HT1080 (cell line): Measurements from ENCODE around the gene GNAQ. TPM values are rescaled to one million over a fixed set of nuclear protein-coding genes. Genes with fewer than 3 reads are reported as not detected.

ENCODE experiments used
- DNase-seq: peaks from one replicate; pipeline ENCODE4 v3.0.0-alpha.2; 2015; ENCODE audit warnings: low read depth
- total RNA-seq: library from RNA; depleted of rRNA; stranded (reverse); fragments of >200 nt; shearing (Covaris generic); gene quantifications from 2 replicates; pipeline ENCODE4 v1.2.3, GENCODE V29; 2014

Gene GNAQ
- total RNA-seq, 1 experiment from 2014 or later: 14.6 TPM

DNA sequence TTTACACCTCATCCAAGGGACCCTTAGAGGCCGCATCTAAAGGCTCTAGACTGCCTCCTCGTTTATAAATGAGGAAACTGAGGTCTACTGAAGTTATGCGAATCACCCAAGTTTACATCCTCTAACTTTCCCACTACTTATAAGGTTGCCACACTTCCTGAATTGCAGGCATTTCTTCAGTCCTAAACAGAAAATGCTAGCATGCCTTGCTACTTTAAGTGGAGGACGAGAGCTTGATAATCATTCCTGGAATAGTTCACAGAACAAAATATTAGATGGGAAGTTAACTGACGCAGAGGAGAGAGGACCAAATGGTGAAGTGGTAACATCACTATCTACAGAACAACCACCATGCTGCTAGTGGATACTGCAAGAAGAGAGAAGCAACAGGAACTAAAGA is 85.8 kb downstream of the GNAQ start:
- DNase-seq: no peak

DNA sequence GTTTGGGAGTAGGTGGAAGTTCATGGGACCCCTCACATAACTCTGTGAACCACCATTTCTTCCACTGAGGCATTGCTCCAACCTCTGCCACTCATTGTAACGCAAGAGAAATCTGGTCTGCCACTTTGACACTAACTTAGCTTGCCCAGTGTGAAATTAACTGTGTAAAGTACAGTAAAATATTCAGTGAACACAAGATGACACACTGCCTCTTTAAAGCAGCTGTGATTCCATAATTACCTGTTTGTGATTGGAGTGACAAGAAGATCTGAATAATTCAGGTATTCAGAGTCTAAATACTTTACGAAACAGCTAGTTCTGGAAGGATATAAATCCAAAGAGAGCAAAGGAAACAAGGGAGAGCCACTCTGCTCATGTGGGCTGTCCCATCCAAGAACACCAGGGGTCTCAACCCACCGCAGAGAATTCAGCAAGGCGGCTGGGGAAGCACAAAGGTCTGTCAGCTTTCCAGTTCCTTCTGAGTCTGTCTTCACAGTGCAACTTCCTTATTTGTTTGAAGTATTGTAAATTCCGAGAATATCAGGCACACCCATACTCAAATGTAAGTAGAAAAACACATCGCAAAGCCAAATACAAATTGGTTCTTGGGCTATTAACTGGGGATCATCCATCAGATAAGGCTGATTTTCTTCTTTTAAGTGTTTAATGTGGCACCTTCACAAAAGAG is 86.9 kb downstream of the GNAQ start:
- no peak for DNase-seq

DNA sequence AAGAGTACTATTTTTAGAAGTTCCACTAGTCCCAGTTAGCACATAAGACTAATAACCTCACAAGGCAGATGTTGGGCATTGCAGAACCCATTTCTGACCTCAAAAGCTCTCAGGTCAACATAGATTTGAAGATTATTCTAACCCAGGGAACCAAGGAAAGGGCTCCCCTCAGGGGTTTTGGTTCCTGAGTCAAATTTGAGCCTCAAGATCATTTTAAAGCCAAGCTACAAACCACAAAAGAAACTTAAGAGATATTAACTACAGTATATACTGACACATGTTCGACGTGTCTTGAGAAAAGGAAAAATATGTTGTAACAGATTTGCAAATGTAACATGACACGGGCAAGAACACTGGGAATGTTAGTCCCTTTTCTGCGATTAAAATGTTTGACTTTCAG is 88.6 kb downstream of the GNAQ start:
- no peak for DNase-seq

DNA sequence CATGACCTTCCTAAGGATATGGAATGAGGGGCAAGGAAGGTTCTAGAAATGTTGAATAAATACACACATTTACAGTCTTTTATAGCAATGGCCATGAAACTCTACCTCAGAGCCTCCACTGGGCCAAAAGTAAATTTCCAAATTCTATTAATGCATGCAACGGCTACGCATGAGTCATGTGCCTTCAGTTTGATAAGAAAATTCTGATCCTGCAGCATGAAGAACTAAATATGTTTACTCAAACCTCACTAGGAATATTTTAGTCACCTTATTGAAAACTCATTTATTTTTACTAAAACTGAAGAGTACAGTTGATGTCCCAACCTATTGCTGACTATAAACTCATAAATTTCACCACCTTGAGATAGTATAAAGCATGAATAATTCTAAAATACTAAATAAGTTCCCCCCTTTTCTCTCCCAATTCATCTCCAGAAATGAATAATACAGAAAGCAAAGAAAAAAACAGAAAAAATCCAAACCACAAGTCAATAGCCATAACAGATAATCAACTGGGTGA is 92.4 kb downstream of the GNAQ start:
- no peak for DNase-seq

DNA sequence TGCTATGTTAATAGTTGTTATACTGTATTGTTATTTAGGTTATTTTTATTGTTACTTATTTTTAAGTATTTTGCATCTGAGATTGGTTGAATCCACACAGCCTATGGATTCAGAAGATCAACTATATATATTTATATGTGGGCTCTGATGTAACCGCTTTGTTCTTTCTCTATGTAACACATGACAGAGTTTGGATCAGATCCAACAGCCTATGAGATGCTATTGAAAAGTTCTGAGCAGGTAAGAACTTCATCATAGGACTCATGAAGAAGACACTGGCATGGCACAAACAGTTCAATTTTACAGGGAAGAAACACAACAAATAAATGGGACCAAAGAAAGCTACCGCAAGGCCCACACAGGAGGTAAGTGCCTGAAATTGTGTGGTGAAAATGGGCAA is 93.4 kb downstream of the GNAQ start:
- no peak for DNase-seq

DNA sequence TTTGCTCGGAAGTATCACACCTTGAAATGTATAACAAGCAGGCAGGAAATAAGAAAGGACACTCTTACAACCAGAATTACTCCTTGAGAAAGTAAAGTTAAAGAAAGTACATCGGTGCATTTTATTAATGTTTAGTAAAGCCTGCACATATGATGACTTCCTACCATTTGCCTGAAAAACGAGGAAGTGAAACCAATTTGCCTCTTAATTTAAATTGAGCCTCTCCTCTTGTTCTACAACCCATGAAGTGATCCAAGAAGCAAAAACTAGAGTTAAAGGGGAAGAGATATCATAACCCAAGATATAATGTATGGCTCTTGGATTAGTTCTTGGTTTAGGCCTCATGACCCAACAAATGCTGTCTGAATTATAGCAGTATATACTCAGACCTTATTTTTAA is 95.6 kb downstream of the GNAQ start:
- DNase-seq: no peak

DNA sequence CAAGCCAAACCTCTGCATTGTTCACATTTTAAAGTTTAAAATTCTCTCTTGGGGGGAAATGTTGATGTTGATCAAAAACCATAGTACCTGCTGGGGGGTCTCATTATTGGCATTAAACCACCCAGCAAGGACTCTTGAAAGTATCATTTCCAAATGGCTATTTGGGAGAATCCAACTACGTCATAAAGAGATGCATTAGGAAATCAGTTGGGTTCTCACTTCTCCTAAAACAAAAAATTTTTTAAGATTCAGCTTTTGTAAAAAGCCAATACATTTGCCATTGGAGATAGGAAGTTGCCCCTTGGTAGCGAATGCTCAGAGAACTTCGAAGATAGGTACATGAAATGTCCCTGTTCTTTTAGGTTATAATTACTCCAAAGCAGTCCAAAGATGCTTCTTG is 96.4 kb downstream of the GNAQ start:
- no peak for DNase-seq

DNA sequence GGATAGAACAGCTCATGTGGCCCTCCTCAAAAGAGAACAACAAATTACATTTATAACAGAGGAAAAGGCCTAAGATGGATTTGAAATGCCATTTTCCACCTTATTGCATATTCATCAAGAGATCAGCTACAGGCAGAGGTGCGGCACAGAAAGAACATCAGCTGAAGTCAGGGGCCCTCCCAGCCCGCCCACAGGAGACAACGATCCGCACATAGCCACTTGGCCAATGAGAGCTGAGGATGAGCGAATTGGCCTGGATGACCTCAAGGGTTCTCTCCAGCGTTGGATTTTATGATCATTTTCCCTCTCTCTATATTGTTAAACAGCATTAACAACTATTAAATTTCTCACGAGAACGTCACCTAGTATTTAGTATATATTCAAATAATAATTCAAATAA is 97.6 kb downstream of the GNAQ start:
- no peak for DNase-seq

DNA sequence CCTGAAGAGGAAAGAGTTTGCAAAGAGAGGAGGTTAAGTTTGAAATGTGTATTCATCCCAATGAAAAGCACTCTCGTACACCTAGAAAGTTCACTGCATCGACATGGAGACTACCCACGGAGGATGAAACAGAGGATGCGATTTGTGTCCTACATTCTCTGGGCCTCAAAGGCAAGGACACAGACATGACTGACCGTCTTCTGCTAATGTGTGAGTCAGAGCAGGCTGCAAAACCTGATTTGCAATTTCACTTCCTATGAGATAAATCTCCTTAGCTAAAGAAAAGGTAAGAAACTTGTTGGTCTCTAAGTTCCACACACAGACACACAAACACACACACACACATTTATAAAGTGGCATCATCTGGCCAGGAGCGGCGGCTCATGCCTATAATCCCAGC is 98.6 kb downstream of the GNAQ start:
- no peak for DNase-seq

DNA sequence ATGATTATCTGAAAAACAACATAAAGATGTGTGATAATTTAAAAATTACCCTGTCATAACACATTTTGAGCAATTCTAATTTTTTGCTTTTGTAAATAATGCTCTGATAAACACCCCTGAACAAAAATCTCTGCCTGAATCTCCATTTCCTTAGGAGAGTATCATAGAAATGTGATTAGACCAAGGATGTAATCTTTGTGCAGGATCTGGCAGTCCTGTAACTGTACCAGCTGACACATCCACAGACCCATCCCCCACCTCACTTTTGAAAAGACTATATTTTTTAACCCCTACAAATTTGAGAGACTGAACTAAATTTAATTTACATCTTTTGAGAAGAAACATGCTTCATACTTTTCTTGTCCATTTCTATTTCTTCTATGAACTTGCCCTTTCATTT is 101.7 kb downstream of the GNAQ start:
- no peak for DNase-seq

DNA sequence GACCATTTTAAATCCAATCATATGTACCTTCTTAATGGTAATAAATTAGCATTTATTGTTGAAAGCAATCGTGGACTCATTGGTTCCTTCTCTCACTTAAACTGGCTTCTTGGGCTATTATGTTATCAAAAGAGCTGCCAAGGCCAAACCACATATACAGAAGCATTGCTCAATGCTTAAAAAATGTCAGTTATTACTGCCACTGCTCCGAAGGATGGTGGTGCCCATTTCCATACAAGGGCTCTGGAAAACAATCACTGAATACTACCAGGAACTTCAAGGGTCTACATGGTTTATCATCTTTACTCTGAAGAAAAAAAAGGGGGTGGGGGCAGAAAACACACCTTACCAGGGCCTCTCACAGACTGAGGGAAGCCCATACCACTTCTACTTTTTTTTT is 104.3 kb downstream of the GNAQ start:
- DNase-seq: peak; percentile 35

DNA sequence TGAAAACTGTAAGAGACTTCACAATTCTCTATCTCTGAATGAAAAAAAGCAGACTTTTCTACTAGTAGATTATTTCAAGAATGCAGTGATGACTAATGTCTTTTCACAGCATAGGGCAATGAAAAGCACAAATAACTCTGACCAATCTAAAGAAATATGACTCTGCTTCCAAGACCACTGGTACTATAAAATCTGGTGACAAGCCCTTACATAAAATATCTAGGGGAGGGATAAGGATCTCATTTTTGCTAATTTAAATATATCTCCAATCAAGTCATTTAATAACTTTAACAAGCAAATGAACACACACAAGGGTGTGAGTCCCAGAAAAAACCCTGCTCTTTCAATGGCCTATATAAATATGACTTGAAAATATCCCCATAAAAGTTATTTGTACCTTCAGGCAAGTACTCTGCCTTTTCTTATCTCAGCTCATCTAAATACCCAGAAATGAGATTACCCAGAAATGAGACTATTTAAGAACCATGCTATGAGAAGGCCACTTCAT is 105.2 kb downstream of the GNAQ start:
- DNase-seq: peak; percentile 78

DNA sequence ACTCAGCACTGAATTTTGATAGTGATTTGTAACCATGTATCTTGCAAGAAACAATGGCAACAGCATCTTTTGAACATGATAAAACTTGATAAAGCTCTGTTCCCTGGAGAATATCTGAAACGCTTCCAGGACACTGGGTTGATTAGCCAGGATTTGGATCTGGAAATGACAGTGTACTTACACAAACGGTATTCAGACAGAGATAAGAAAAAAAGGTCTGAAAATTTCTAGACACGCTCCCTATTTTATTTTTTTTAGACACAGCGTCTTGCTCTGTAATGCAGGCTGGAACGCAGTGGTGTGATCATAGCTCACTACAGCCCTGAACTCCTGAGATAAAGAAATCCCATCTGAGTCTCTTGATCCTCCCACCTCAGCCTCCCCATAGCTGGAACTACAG is 109.0 kb downstream of the GNAQ start:
- DNase-seq: no peak

DNA sequence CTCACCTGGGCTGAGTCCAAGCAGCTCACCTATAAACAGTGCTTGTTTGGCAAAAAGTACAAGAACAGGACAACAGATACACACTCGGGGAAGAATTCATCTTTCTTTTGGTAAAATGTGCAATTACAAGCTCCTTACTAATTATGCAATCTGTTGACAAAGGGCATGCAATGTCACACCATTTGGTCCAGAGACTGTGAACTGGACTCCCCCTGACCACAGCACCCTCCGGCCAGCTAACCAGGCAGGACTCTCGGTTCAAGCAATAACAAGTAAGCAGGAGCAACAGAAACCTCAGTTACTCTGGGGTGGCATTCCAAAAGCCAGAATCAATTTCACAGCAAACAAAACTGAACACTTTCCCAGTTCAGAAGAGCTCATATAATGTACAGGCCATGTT is 113.8 kb downstream of the GNAQ start:
- no peak for DNase-seq

DNA sequence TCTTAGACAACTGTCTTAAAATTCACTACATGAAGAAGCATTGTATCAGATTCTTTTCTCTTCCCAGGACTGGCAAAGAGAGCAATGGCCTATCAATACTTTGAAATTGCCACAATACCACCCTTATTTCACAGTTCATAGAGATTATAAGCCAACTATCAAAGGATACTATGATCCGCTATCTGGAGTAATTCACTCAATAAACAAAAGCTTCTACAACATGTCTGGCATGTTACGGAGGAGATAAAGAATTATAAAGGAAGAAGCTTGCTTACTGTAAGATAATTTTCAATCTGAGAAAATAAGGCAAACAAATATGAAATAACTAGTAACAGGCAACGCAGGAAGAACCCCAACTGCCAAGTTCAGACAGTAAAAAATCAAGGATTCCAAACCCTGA is 114.8 kb downstream of the GNAQ start:
- DNase-seq: no peak

DNA sequence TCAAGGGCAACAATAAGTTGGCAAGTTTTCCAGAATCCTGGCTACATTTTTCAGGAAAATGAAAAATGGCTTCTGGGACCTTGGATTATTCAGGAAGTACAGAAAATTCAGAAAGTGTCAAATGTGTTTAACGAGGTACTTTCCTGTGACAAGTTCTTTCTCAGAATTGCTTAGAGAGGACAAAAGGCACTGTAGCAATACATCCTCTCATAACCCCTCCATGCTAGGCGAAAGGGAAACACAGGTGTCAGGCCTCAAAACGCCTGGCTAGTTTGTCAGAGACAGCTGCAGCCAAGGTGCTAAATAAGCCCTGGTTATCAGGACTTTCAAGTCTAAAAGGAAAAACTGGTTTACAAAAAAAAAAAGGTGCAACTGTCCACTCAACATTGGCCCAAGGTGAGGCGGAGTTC is 115.2 kb downstream of the GNAQ start:
- DNase-seq: no peak

DNA sequence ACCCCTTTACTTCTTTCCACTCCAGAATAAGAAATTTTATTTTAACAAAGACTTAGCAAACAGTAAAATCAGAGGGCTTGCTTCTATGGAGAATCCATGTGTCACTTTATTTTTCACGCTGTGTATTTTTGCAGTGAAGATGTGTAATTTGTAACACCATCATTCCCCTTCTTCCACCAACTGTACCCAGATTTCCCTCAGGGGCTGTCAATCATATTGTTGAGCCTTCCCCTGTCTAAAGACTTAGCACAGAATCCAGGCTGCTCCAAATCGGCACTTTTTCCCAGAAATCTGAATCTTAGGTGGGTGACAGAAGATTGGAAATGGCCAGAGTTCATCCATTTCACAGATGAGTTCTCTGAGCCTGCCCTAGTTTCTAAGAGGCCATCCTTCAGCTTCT is 115.9 kb downstream of the GNAQ start:
- DNase-seq: no peak

DNA sequence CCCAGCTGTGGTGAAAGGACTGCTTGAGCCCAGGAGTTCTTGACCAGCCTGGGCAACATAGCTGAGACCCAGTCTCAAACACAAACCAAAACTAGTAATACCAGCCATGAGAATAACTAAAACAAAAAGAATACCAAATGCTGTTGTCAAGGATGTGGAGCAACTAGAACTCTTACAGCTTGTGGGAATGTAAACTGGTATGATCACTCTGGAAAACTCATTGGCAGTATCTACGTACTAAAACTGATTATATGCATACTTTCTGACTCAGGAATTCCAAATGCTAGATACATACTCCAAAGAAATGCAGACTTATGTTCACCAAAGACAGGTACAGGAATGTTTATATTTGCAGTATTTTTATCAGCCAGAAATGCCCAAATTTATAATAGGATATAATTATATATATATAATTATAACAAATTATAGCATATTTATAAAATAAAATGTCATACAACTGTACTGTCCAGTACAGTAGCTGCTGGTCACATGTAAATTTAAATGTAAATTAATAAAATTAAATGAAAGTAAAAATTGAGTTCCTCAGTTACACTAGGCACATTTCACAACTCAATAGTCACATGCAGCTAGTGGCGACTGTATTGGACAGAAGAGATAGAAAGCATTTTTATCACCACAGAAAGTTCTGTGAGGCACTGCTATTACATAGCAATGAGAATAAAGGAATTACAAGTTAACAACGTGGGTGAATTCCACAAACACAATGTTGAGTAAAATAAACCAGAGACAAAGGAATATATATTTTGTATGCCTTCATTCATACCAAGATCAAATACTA is 118.5 kb downstream of the GNAQ start:
- DNase-seq: no peak

DNA sequence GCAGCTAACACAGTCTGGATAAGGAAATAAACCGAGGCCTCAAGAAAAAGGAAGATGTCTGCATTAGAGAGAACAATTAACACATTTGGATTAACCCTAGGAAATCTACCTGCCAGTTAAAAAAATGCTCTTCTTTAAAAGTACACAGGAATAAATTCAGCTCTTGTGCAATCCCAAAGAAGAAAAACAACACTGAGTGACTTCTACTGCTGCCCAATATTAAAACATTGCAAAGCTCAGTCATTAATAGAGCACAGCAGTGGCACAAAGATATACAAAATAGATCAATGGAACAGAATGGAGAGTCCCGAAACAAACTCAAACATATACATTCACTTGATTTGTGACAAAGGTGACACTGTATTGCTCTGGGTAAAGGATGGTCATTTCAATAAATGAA is 119.7 kb downstream of the GNAQ start:
- no peak for DNase-seq

DNA sequence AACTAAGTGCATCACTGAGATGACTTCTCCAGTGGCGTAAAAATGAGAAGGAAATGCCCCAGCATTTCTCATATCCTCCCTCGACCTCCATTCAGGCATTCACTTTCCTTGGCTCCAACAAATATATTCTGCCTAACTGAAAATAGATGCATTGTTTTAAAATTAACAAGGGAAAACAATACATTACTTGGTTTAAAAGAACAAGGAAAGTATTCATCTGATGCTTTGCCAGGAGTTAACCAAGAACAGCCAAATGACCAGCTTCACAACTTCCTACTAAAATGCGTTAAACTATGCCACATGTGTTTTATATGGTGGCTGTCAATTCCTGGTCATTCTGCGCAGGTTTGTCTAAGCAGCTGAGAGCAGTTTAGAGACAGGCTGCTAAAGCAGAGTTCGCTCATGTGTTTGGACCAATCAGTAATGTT is 121.4 kb downstream of the GNAQ start:
- no peak for DNase-seq

DNA sequence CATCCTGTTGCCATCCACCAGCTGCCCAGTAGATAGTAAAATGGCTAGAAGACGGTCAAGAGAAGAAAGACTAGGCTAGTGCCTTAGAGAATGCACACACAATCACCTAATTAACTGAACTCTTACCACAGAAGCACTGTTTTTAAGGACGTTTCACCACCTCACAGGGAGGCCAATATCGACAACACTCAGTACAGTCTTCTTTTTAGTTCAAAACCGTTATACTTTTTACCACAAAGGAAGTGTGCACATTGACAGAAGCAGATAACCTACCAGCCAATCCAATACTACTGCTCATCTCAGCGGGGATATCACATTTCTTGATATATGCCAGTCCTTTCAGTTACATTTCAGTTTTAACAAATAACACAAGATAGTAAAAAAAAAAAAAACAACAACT is 122.3 kb downstream of the GNAQ start:
- DNase-seq: no peak

DNA sequence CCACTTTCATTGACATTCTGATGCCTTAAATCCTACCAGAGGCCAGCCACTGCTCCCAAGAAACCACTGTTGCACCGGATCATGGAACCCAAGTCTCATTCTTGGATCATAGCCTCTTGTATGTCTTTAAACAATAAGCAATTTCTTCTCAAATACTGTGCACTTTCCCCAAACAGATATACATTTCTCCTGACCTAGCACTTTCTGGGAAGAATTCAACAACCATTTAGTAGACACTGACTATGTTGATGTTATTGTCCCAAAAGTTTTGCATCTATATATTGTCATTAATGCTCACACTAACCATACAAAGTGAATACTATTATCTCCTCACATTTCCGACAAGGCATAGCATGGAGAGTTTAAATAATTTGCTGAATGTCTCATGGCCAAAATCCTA is 123.3 kb downstream of the GNAQ start:
- no peak for DNase-seq

DNA sequence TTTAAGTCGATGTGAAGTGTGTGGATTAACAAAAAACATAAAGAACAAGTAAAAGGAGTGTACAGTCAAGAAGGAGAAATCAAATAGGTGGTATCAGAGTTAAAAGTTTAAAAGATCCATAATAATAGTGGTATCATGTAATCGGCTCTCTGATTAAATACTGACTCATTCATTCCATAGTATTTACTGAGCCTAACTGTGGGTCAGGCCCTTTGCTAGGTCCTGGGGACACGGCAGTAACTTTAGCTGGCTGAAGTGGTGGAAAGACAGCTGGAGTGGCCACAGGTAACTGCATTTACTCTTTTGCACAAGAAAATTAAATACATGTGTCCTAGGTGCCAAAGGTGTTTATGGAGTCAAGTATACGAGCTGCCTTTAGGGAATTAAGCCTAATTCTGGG is 124.0 kb downstream of the GNAQ start:
- peak; percentile 27 for DNase-seq
